PC-9 (cell line): ENCODE data around the gene YIPF6. TPM values are rescaled to one million over a fixed set of nuclear protein-coding genes. Genes with fewer than 3 reads are reported as not detected.

Source experiments
- BruUV-seq: library from RNA; stranded (reverse); fragments of 400-500 nt; replicated peaks from 2 replicates; lab custom pipeline; 2021; lab: Mats Ljungman, UMichigan
- CTCF ChIA-PET: fragments of 300-600 bp; sonication (Branson Sonifier 250); formaldehyde crosslinking; loops from one replicate; lab custom pipeline; 2022; ENCODE audit warnings: antibody characterized with exemption; lab: Charles Lee
- POLR2A ChIA-PET: fragments of 300-600 bp; sonication (Branson Sonifier 250); formaldehyde crosslinking; loops from one replicate; lab custom pipeline; 2022; ENCODE audit warnings: antibody characterized with exemption; ENCODE audit not compliant: unreplicated experiment; lab: Charles Lee
- DNase-seq, 2 experiments: peaks; one replicate each; pipeline versions ENCODE4 v3.0.0 to v3.0.0-alpha.2; 2015 to 2022; ENCODE audit warnings: mixed read lengths in 1 of 2
- H2AFZ ChIP-seq: fragments of 200-600 bp; sonication (generic); 2 replicates; pipeline ENCODE4 v1.8.1; 2017; ENCODE audit warnings: antibody characterized with exemption
- H3F3A ChIP-seq: fragments of 200-600 bp; sonication (generic); 2 replicates; pipeline ENCODE4 v1.8.1; 2017; ENCODE audit warnings: antibody characterized with exemption, mild to moderate bottlenecking, low read depth; ENCODE audit not compliant: insufficient read depth
- H3K27ac ChIP-seq: fragments of 200-600 bp; sonication (generic); 2 replicates; pipeline ENCODE4 v1.6.1; 2016; ENCODE audit warnings: mixed run types
- H3K27me3 ChIP-seq: fragments of 200-600 bp; sonication (generic); 2 replicates; pipeline ENCODE4 v1.6.1; 2016; ENCODE audit warnings: low read depth, mixed run types; ENCODE audit not compliant: insufficient read depth
- H3K36me3 ChIP-seq: fragments of 200-600 bp; sonication (generic); 2 replicates; pipeline ENCODE4 v1.6.1; 2016; ENCODE audit warnings: low read depth, mixed run types
- H3K4me1 ChIP-seq: fragments of 200-600 bp; sonication (generic); replicated peaks from 2 replicates; pipeline ENCODE4 v1.6.1; 2016; ENCODE audit warnings: mixed run types; ENCODE audit not compliant: insufficient read depth
- H3K4me2 ChIP-seq: fragments of 200-600 bp; sonication (generic); 2 replicates; pipeline ENCODE4 v1.6.1; 2017; ENCODE audit warnings: mixed run types
- H3K4me3 ChIP-seq: fragments of 200-600 bp; sonication (generic); 2 replicates; pipeline ENCODE4 v1.6.1; 2016; ENCODE audit warnings: mixed run types
- H3K79me2 ChIP-seq: fragments of 200-600 bp; sonication (generic); 2 replicates; pipeline ENCODE4 v1.6.1; 2017; ENCODE audit warnings: low read depth, mixed run types
- H3K9me2 ChIP-seq: fragments of 200-600 bp; sonication (generic); 2 replicates; pipeline ENCODE4 v1.8.1; 2017; ENCODE audit warnings: mild to moderate bottlenecking; ENCODE audit not compliant: insufficient read depth
- H3K9me3 ChIP-seq: fragments of 200-600 bp; sonication (generic); 2 replicates; pipeline ENCODE4 v1.8.1; 2016; ENCODE audit warnings: low read depth; ENCODE audit not compliant: insufficient read depth
- H4K20me1 ChIP-seq: fragments of 200-600 bp; sonication (generic); 2 replicates; pipeline ENCODE4 v1.8.1; 2017; ENCODE audit not compliant: insufficient read depth
- EZH2 ChIP-seq: fragments of 200-600 bp; sonication (generic); IDR thresholded peaks from 2 replicates; pipeline ENCODE4 v1.8.0; 2017; ENCODE audit warnings: antibody characterized with exemption, low read depth
- intact Hi-C: fragments of 100-400 bp; cut with micrococcal nuclease; formaldehyde crosslinking; loops from one replicate; pipeline ENCODE4 v1.10.0; 2022; ENCODE audit not compliant: unreplicated experiment
- total RNA-seq: library from RNA; stranded (reverse); gene quantifications from 2 replicates; pipeline ENCODE4 v1.2.3, GENCODE V29; 2021
- TF ChIP-seq, protein P1 (sequence below): fragments of 200-600 bp; sonication (generic); conservative IDR thresholded peaks from 2 replicates; pipeline ENCODE4 v1.6.1; 2017; ENCODE audit warnings: mixed run types, antibody characterized with exemption, mild to moderate bottlenecking, moderate library complexity

Gene YIPF6
- total RNA-seq, 1 experiment from 2014 or later, result 49.1 TPM

DNA sequence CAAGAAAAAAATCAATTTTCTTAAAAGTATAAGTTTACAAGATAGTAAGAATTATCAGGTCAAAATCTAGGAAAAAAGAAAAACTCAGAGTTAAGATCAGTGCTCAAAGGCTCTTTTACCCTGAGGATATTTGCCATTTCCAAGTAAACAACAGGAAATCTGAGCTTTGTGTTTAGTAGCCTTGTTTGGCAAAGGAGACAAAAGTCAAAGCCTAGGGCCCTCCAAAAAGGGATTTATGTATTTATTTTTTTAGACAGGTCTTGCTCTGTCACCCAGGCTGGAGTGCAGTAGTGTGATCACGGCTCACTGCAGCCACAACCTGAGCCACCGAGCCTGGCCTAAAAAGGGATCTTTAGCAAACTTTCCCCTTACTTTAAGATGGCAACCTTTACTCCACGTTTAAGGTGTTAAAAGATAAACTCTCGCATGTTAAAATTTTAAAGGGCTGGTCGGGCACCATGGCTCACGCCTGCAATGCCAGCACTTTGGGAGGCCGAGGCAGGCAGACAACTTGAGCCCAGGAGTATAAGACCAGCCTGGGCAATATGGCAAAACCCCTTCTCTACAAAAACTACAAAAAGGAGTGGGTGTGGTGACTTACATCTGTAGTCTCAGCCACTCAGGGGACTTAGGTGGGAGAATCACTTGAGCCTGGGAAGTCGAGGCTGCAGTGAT, 44.2 kb upstream of the YIPF6 start:
- Histone ChIP-seq H3K4me3 (no peak overlapping the region), H3K4me2 (peak overlapping the region; percentile 5), H3K36me3 (no peaks in the 10 kb centered on the region), H3K4me1 (peaks cover 12% of the 10 kb centered on the region; the same call in 1 of the 2 replicates), H3K9me2 (no peaks in the 10 kb centered on the region), H3F3A (no peaks in the 10 kb centered on the region), H4K20me1 (no peaks in the 10 kb centered on the region), H2AFZ (no peak overlapping the region), H3K79me2 (no peaks in the 10 kb centered on the region), H3K9me3 (no peaks in the 10 kb centered on the region), H3K27ac (0 out of 2 replicates have a peak overlapping the region, but pooled peaks have one; percentile 17), H3K27me3 (no peaks in the 10 kb centered on the region)
- DNase-seq, result peak in 1 of 2 experiments; percentile 39
- ChIA-PET CTCF (no interaction called here), POLR2A (no interaction called here)
- intact Hi-C loops, result no loop called here
- BruUV-seq, result no TSS peak
- no peak for TF ChIP-seq EZH2
- TF ChIP-seq, protein P1, sequence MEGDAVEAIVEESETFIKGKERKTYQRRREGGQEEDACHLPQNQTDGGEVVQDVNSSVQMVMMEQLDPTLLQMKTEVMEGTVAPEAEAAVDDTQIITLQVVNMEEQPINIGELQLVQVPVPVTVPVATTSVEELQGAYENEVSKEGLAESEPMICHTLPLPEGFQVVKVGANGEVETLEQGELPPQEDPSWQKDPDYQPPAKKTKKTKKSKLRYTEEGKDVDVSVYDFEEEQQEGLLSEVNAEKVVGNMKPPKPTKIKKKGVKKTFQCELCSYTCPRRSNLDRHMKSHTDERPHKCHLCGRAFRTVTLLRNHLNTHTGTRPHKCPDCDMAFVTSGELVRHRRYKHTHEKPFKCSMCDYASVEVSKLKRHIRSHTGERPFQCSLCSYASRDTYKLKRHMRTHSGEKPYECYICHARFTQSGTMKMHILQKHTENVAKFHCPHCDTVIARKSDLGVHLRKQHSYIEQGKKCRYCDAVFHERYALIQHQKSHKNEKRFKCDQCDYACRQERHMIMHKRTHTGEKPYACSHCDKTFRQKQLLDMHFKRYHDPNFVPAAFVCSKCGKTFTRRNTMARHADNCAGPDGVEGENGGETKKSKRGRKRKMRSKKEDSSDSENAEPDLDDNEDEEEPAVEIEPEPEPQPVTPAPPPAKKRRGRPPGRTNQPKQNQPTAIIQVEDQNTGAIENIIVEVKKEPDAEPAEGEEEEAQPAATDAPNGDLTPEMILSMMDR, result no peak

DNA sequence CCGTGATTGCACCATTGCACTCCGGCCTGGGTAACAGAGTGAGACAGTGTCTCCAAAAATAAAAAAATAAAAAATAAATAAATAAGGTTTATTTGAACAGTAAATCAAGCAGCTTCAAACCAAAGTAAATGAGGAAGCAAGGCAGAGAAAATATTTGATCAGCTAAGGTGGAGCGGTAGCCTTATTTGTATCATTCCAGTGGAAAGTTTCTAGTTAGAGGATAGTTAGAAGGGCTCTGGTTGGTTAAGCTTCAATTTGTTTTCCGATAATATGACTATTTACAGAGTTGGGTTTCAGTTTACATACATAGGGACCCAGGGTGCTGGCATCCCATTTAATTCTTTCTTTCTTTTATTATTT, 43.7 kb upstream of the YIPF6 start:
- no peak overlapping the region for H3K27ac ChIP-seq
- ChIA-PET CTCF (no interaction called here), POLR2A (no interaction called here)
- no peaks in the 10 kb centered on the region for H3K9me3 ChIP-seq
- no peak overlapping the region for H3K4me2 ChIP-seq
- H3F3A ChIP-seq, result no peaks in the 10 kb centered on the region
- intact Hi-C loops, result no loop called here
- no TSS peak for BruUV-seq
- no peaks in the 10 kb centered on the region for H4K20me1 ChIP-seq
- no peaks in the 10 kb centered on the region for H3K36me3 ChIP-seq
- no peak for DNase-seq
- H3K4me1 ChIP-seq, result peaks cover 12% of the 10 kb centered on the region; the same call in 1 of the 2 replicates
- no peaks in the 10 kb centered on the region for H3K27me3 ChIP-seq
- no peak overlapping the region for H3K4me3 ChIP-seq
- no peaks in the 10 kb centered on the region for H3K79me2 ChIP-seq
- no peaks in the 10 kb centered on the region for H3K9me2 ChIP-seq
- H2AFZ ChIP-seq, result no peak overlapping the region
- TF ChIP-seq, protein P1, result no peak
- no peak for TF ChIP-seq EZH2

DNA sequence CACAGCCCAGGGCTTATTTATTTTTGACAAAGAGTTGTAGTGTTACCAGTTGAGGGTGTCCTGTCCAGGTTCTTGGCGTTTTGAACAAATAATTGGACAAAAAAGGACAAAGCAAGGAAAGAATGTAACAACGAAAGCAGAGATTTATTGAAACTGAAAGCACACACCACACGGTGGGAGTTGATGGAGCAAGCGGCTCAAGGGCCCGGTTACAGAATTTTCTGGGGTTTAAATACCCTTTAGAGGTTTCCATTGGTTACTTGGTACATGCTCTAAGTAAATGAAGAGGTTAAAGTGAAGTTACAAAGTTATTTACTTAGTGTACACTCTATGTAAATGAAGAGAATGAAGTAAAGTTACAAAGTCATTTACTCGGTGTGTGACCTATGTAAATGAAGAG, 37.8 kb upstream of the YIPF6 start:
- Histone ChIP-seq H3K4me1 (no peaks in the 10 kb centered on the region), H3F3A (0 out of 2 replicates have a peak, but pooled peaks cover 4% of the 10 kb centered on the region), H3K27me3 (no peaks in the 10 kb centered on the region), H3K4me2 (no peak overlapping the region), H3K9me3 (no peaks in the 10 kb centered on the region), H2AFZ (no peak overlapping the region), H3K4me3 (no peak overlapping the region), H3K27ac (no peak overlapping the region), H3K79me2 (no peaks in the 10 kb centered on the region), H4K20me1 (no peaks in the 10 kb centered on the region), H3K36me3 (no peaks in the 10 kb centered on the region), H3K9me2 (no peaks in the 10 kb centered on the region)
- no TSS peak for BruUV-seq
- CTCF ChIA-PET, result no interaction called here
- POLR2A ChIA-PET, result no interaction called here
- intact Hi-C loops, result no loop called here
- DNase-seq, result no peak
- TF ChIP-seq, protein P1, result no peak
